EH (cell line): ENCODE data around the gene SELENON.

Experiments used
- DNase-seq: peaks from one replicate; pipeline ENCODE4 v3.0.0-alpha.2; 2015; ENCODE audit warnings: low read depth

The SELENON gene, protein sequence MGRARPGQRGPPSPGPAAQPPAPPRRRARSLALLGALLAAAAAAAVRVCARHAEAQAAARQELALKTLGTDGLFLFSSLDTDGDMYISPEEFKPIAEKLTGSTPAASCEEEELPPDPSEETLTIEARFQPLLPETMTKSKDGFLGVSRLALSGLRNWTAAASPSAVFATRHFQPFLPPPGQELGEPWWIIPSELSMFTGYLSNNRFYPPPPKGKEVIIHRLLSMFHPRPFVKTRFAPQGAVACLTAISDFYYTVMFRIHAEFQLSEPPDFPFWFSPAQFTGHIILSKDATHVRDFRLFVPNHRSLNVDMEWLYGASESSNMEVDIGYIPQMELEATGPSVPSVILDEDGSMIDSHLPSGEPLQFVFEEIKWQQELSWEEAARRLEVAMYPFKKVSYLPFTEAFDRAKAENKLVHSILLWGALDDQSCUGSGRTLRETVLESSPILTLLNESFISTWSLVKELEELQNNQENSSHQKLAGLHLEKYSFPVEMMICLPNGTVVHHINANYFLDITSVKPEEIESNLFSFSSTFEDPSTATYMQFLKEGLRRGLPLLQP

DNA sequence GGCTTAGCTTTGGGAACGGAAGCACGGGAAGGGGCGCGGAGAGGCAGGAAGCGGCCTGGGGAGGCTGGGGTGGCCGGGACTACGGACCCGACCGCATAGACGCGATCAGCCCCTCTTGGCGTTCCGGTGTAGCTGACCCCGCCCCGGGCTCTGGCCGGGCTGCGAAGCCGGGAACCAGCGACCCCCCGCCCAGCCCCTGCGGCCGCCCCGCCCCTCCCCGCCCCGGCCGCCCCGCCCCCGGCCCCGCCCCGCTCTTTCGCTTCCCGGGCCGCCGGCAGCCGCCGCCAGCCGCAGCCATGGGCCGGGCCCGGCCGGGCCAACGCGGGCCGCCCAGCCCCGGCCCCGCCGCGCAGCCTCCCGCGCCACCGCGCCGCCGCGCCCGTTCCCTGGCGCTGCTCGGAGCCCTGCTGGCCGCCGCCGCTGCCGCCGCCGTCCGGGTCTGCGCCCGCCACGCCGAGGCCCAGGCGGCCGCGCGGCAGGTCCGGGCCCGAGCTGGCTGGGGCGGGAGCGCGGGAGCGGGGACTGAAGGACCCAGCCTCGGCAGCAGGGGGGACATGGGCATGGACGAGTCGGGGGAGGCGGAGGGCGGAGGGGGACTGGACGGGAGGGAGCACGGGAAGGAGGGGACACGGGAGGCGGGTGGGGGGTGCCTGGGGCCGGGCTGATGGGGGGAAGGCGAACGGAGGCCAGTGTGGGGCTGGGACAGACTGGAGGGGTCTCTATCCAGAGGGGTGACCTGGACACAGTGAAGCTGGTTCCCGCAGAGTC, at the start of gene SELENON:
Gene SELENON (plus strand): TSS at position 259 of the 768 bp plus-strand sequence. CDS start 38 bp downstream, at position 297.
- DNase-seq, result peak; percentile 67

DNA sequence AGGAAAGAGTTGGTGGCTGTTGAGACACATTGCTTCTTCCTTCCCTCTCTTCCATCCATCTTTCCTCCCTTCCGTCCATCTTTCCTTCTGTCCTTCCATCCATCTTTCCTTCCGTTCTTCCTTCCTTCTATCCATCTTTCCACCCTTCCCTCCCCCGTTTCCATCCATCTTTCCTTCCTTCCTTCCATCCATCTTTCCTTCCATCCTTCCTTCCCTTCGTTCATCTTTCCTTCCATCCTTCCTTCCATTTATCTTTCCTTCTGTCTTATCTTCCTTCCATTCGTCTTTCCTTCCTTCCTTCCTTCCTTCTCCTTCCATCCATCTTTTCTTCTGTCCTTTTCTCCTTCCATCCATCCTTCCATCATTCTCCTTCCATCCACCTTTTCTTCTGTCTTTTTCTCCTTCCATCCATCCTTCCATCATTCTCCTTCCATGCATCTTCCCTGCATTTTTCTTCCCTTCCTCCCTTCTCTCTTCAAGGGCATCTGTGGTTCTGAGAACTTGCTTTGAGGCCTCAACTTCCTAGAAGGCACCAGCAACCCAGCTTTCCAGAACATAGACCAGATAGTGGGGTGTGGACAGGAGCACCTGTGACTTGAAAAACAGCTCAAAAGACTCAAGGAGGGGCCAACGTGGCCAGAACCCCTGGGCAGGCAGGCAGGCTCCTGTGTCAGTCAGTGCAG, 48.9 kb upstream of the SELENON start:
- no peak for DNase-seq

DNA sequence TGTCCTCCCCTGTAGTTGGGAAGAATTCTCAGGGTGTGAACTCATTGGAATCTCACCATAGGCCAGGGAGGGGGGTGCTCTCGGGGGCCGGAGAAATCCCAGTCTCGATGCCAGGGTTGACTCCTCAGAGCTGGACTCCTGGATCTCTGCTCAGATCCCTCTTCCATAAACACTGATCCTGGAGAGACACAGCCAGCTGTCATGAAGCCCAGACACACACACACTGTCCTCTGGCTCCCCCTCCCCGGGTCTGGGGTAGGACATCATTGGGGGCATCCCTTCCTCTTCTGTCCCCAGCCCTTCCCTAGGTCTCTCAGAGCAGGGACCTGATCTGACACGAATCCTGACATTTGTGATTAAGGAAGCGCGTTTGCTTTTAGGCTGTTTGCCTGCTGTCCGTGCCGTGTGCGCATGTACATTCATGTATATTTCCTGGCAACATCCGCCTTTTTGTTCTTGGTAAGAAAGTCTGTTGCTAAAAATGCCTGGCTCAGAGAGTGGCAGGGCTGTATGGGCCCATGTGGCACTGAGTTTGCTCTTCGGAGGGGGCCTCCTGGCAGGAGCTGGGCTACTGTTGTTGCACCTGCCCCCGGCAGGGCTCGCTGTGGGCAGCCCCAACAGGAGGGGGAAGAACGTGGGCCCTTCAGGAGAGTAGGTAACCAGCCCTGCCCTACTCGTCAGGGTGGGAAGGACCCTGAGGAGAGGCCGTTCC, 45.4 kb upstream of the SELENON start:
- no peak for DNase-seq

DNA sequence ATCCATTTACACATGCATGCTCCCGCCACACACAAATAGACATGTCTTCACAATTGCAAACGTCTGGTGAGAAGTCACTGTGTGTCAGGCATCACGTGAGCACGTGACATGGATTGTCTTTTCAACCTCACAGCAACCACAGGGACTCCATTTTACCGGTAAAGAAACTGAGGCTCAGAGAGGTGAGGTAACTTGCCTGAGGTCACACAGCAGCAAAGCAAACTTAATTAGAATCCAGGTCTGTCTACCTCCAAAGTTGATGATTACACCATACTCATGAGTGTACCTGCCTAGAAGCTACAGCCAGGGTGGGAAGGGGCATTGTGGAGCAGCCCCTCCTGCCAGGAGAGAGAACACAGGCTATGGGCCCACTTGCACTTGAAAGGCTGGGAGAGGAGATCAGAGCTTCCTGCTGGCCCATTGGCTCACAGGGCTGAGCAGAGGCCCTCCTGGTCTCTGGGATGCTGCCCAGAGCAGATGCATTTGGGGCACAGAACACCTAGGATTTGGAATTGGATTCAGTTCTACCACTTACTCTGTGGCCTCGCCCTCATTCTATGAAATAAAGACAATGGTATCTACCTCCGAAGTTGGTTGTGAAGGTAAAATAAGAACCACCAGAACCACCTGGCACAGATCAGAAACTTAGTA, 44.4 kb upstream of the SELENON start:
- no peak for DNase-seq

DNA sequence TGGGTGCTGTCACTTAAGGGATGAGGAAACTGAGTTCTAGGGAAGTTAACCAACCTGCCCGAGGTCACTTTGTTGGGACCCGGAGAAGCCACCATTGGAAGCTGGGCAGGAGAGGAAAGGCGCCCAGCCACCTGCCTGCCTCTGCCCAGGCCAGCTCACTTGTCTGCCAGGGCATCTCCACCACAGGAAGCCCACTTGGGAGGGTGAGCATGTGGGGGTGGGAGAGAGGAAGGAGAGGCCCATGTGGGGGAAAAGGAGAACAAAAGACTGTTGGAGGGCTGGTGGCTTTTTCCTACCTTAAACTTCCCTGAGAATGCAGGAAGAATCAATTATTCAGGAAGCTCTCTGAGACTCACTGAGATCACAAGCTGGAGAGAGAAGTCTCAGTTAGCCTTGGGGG, 43.8 kb upstream of the SELENON start:
- no peak for DNase-seq

DNA sequence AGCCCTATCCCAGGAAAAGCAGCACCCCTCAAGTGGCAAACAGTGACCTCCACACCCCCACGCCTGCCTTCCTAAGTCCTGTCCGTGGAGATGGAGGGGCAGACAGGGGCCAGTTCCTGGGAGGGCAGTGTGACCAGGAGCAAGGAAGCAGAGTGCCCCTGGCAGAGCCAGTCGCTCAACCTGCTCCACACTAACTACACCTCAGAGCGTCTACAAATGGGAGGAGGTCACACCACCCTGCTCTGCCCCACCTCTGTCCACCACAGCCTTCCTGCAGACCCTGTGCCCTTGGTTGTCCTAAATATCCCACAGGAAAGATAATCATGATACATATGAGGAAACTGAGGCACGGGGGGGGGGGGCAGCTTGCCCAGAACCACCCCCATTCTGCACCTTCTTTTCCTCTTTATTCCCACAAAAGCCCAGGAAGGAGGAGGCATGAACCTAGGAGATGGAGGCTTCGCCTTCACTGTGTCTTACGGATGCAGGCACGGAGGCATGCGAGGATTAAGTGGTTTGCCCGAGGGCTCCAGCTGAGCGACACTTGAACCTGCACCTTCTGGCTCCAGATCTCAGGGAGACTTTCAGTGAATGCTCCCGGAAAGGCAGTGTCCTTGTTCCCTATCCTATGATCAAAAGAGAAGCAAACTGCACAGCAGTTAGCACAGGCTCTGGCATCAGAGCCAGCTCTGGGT, 42.7 kb upstream of the SELENON start:
- no peak for DNase-seq

DNA sequence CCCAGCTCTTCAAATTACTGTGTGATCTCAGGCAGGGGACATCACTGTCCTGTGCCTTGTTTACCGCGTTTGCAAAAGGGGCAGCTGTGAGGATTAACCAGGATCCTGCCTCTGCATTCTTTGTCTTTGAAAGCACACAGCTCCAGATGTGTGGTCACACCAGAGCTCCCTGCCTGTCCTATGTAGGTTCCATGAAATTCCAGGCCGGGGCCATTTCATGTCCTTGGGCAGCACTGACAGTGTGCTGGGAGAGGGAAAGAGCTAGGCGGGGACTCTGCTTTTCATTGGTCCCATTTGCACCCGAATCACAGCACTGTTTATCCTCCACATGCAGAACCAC, 42.2 kb upstream of the SELENON start:
- DNase-seq, result no peak

DNA sequence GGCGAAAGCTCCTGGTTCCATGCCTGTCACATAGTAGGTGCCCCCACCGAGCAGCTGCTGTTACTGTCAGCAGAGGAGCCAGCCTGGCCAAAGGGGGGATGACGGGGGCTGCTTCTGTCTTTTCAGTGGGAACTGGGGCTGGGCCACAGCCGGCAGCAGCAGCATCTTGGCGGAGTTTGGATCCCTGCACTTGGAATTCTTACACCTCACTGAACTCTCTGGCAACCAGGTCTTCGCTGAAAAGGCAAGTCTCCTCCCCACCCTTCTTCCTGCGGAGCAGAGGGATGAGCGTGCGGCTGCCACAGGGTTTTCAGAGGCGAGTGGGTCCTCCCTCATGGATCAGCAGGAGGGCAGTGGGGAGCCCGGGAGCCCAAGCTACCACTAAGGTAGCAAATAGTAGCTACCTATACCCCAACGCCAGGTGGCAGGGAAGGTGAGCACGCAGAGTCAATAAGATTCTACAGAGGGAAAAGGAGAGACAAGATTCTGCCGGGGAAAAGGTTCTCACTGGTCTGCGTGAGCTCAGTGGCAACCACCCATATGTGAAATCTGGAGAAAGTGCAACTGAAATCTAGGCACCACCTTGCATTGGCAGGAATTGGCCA, 41.4 kb upstream of the SELENON start:
- no peak for DNase-seq

DNA sequence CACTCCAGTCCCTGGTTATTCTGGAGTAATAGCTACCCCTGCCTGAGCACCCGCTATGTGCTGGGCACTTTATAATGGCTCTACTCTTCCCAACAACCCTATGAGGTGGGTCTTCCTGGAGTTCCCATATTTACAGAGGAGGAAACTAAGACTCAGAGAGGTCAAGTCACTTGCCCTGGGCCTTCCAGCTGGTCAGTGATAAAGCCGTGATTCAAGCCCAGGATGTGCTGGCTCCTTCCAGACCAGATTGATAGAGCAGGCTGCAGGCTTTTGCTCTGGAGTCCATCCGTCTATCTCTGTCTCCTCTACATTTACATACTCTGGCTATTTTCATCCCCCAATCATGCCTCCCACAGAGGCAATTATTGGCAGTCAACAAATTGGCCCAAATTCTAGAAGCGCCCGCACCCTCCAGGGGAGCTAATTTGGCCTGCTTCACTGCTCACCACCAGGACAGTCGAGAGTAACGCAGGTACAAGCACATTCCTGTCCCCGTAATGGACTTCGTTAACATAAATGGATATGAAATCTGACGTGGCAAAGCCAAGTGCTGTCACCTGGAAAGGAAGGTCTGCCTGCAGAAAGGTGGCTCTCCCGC, 39.8 kb upstream of the SELENON start:
- no peak for DNase-seq

DNA sequence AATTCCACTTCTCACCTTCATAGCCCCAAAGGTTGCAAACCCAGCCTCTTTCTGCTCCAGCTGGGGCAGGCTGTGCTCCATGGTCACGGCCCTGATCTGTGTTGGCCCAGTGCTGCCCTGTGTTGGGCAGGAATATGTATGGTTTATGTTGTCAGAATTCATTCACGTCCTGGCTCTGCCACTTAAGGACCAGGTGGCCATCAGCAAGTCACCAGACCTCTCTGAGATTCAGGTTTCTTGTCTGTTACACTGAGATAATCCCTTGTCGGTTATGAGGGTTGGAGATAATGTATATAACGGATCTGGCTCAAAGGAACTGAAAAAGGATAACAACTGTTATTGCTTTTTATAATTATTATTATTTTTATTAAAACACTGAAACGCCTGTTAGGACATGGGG, 39.1 kb upstream of the SELENON start:
- no peak for DNase-seq

DNA sequence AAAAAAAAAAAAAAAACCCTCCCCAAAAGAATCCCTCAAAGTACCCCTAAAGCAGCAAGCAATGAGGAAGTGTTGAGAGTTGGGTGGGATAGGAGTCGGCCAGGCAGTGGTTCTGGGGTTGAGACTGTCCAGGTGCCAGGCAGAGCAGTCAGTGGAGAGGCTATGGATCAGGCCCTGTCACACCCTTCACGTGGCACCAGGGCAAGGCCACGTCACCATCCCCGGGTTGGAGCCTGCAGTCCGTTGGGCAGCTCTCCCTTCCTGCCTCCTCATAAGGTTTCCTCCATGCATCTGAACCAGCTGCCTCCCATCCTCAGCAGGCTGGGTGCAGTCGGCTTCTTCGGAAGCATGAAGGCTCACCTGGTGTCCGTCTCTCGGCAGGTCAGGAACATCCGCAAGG, 36.5 kb upstream of the SELENON start:
- no peak for DNase-seq

DNA sequence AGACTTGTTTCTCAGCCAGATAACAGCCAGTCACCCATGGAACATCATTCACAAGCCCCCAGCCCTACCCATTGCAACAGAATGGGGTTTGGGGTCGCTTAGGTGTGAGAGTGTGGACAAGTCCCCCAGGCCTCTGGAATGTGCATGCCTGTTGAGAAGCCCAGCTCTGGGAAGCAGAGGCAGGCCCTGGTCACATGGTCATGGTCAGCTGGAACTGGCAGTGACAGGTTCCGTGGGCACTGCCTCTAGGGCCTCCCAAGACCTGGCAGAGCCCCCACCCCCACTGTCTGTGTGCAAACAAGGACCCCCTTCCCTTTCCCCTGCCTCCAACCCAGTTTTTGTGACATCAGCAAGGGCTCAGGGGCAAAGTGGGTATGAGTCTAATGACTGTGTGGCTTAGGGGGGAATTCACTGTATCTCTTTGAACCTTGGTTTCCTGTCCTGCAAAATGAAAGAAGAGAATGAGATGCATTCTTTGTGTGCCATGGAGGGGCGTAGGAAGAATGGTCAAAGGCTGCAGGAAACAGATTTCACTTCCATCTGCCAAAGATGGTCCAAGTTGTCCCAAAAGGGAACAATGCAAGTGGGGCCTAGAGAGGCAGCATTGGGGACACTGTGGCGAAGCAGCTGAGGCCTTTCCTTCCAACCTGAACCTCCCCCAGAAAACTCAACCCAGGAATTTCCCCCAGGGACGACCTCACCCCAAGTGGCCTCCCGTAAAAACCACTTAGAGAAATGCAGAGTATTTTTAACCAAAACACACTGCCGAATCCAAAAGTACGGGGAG, 34.7 kb upstream of the SELENON start:
- DNase-seq, result no peak

DNA sequence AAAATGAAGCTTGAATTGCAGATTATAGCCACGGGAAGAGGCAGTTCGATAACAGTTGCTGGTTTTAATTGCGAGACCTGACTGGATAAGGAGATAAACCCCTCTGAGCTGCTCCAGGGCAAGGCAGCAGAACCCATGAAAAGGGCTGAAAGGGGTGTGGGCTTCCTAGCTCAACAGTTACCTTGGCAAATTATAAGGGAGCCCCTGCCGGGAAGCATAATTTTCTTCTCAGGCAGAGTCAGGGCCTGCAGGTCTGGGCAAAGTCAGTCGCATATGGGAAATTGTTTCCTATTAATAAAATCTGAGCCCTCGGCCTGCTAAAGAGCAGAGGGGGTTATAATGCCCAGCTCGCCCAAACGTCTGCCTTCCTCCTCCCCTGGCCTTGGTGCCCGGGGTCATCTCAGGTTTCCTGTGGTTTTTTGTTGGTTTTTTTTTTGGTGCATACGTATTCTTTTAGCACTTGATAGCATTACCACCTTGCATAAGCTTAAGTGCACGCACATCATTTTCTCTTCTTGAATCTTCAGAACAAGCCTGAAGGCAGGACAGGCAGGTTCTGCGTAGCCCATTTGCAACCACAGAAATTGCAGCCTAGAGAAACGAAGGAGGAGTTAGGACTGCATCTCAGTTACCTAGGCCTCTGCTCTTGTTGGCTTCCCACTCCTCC, 33.9 kb upstream of the SELENON start:
- DNase-seq, result no peak

DNA sequence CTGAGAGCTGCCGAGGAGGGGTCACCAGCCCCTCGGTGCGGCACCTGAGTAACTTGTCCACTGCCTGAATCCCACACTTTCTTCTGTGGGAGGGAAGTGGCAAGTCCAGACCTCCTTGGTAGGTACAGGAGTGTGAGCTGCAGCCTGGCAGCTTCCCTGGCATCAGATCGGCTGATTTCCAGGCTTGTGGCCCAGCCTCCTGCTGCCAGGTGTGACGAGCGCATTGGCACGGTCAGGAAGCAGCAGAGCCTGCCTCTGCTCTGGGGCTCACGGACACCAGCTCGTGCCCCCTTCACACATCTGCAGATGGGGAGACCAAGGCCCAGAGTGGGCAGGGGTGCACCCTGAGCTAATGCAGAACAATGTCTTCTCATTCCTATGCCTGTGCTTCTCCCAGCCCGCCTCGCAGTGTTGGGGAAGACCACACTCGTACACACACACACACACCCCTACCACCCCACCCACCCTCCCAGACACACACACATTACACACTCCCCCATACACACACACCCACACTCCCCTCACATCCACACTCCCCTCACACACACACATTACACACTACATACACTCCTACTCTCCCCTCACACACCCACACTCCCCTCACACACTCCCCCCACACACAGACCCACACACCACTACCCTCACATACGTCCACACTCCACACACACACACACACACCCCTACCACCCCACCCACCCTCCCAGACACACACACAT, 33.1 kb upstream of the SELENON start:
- DNase-seq, result no peak

DNA sequence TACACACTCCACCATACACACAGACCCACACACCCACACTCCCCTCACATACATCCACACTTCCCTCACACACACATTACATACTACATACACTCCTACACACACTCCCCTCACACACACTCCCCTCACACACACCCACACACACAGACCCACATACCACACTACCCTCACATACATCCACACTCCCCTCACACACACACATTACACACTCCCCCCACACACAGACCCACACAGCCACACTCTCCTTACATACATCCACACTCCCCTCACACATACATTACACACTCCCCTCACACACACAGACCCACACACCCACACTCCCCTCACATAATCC, 32.6 kb upstream of the SELENON start:
- DNase-seq, result no peak

DNA sequence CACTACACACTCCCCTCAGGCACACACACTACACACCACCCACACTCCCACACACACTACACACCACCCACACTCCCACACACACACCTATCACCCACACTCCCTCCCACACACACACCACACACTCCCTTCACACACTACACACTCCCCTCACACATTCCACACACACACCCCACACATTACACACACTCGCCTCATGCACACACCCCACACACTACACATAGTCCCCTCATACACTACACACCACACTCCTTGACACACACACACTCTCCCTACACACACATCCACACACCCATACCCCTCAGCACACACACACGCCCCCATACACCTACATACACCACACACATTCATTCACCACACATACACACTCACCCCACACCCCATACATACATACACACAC, 31.0 kb upstream of the SELENON start:
- no peak for DNase-seq

DNA sequence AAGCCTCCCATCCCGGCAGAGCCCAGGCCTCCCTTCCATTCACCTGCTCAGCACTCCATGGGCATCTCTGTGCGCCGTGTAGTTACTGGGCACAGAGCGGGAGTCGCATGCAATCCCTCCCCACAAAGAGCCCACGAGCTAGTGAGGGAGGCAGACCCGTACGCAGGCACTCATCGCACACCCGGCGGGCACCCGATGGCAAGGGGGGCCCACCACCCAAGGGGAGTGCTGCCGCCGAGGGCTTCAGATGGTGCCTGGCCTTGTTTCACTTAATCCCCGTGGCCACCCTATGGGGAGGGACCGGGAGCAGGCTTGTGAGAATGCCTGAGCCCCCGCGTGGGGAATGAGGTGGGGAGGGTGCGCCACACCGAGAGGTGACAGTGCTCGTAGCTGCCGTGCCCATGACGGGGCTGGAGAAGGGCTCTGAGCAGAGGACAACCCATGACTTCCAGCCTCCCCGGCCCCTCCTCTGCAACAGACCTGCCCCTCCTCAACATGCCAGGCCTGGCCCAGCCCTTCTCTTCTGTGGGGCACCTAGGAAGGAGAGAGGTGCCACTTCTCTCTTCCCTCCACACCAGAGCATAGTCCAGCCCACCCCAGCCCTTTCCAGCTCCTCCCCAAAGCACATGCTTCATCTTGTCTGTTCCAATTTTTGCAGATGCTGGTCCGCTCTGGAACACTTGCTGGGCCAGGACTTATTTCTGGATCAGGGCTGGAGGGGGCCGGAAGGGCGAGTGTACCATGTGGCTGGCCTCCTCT, 30.2 kb upstream of the SELENON start:
- no peak for DNase-seq
